Endodermal cell (in vitro differentiated cells): Measurements from ENCODE around the gene GRIN2A. TPM values are rescaled to one million over a fixed set of nuclear protein-coding genes. Genes with fewer than 3 reads are reported as not detected.

Experiments
- DNase-seq: peaks from one replicate; pipeline ENCODE4 v3.0.0-alpha.2; 2017
- H3K27ac ChIP-seq: 2 replicates; pipeline ENCODE4 v1.5.1; 2013; ENCODE audit warnings: mild to moderate bottlenecking, low read depth, low read length, moderate library complexity
- H3K27me3 ChIP-seq: 2 replicates; pipeline ENCODE4 v1.6.1; 2013; ENCODE audit warnings: mild to moderate bottlenecking, low read length, moderate library complexity; ENCODE audit not compliant: insufficient read depth, control insufficient read depth, poor library complexity, severe bottlenecking
- H3K36me3 ChIP-seq: 2 replicates; pipeline ENCODE4 v1.7.0; 2013; ENCODE audit warnings: mild to moderate bottlenecking, low read length, moderate library complexity; ENCODE audit not compliant: control insufficient read depth, insufficient read depth
- H3K4me1 ChIP-seq: one replicate; pipeline ENCODE4 v1.7.0; 2013; ENCODE audit warnings: low read length; ENCODE audit not compliant: control insufficient read depth, insufficient read depth
- H3K4me3 ChIP-seq: 2 replicates; pipeline ENCODE4 v1.5.1; 2013; ENCODE audit warnings: mild to moderate bottlenecking, low read length, moderate library complexity
- H3K9ac ChIP-seq: 2 replicates; pipeline ENCODE4 v1.6.1; 2013; ENCODE audit warnings: mild to moderate bottlenecking, low read length, moderate library complexity; ENCODE audit not compliant: poor library complexity, severe bottlenecking; ENCODE audit errors: extremely low read depth
- H3K9me3 ChIP-seq: 2 replicates; pipeline ENCODE4 v1.6.1; 2013; ENCODE audit warnings: mild to moderate bottlenecking, low read length, moderate library complexity; ENCODE audit not compliant: control insufficient read depth
- H3K27ac Mint-ChIP-seq: 2 replicates; pipeline ENCODE4 v1.8.0; 2020; ENCODE audit warnings: mixed read lengths
- H3K27me3 Mint-ChIP-seq: 2 replicates; pipeline ENCODE4 v1.8.0; 2021; ENCODE audit warnings: mild to moderate bottlenecking, mixed read lengths; ENCODE audit not compliant: insufficient read depth
- H3K36me3 Mint-ChIP-seq: 2 replicates; pipeline ENCODE4 v1.8.0; 2020; ENCODE audit warnings: low read depth, mixed read lengths
- H3K4me1 Mint-ChIP-seq: 2 replicates; pipeline ENCODE4 v1.8.0; 2020; ENCODE audit warnings: mixed read lengths
- H3K4me3 Mint-ChIP-seq: 2 replicates; pipeline ENCODE4 v1.8.0; 2020; ENCODE audit warnings: mild to moderate bottlenecking, moderate library complexity, mixed read lengths
- H3K9me3 Mint-ChIP-seq: 2 replicates; pipeline ENCODE4 v1.8.0; 2020; ENCODE audit warnings: mild to moderate bottlenecking, mixed read lengths
- WGBS, 2 experiments: methylation state at CpG; one replicate each; pipeline versions ENCODE4 v1.1.5 to v1.1.7; 2013; ENCODE audit warnings: missing lambda C conversion rate in 2 of 2, mixed read lengths in 1 of 2; ENCODE audit not compliant: insufficient coverage in 1 of 2, insufficient read length in 1 of 2; 5-methylcytosine and 5-hydroxymethylcytosine counted together
- total RNA-seq, 2 donors: library from RNA; stranded (reverse); fragmentation: NEBNext Ultra II Directional in 1 of 2; extraction: Animal tissue kit (Norgen Biotek cat#: 25700) in 1 of 2; gene quantifications; 2 replicates in 1 of 2; 3 replicates in 1 of 2; pipeline ENCODE4 v1.2.1, GENCODE V29; 2021
- TF ChIP-seq, protein P1 (sequence below): fragments of 200-600 bp; sonication (generic); conservative IDR thresholded peaks from 2 replicates; pipeline ENCODE4 v1.5.0; 2021; ENCODE audit warnings: antibody characterized with exemption, mild to moderate bottlenecking

Gene GRIN2A
- total RNA-seq, 2 donors from 2014 or later, result 1.2 TPM

DNA sequence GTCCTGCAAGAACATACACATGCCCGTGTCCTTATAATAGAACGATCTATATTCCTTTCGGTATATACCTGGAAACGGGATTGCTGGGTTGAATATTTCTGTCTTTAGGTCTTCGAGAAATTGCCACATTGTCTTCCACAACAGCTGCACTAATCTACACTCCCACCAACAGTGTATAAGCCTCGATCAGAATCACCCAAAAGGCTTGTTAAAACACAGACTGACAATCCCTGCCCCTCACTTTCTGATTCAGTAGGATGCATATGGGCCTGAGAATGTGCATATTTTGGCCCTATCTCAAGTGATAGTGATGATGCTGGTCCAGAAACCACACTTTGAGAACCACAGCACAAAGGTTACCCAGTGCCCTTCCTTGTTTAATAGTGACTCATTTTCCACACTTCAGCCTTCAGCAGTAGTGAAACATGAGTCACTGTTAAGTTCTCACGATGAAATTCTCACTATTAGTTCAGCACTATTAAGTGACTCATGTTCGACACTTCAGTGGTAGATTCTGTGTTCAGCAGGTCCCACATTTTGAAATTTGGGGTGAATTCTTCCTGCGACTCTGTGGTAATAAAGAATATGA is 215.6 kb downstream of the GRIN2A start:
- H3K27ac Mint-ChIP-seq, result no peak overlapping the region
- Histone ChIP-seq H3K27ac (no peak overlapping the region), H3K27me3 (peaks cover 65% of the 10 kb centered on the region), H3K9me3 (no peaks in the 10 kb centered on the region), H3K36me3 (no peaks in the 10 kb centered on the region), H3K4me3 (no peak overlapping the region), H3K9ac (no peak overlapping the region), H3K4me1 (no peaks in the 10 kb centered on the region)
- H3K36me3 Mint-ChIP-seq, result no peaks in the 10 kb centered on the region
- H3K4me3 Mint-ChIP-seq, result no peak overlapping the region
- H3K4me1 Mint-ChIP-seq, result no peaks in the 10 kb centered on the region
- 82 to 97% methylated on average over 5 to 9 of the region's 9 CpGs for WGBS, 2 experiments
- TF ChIP-seq, protein P1, sequence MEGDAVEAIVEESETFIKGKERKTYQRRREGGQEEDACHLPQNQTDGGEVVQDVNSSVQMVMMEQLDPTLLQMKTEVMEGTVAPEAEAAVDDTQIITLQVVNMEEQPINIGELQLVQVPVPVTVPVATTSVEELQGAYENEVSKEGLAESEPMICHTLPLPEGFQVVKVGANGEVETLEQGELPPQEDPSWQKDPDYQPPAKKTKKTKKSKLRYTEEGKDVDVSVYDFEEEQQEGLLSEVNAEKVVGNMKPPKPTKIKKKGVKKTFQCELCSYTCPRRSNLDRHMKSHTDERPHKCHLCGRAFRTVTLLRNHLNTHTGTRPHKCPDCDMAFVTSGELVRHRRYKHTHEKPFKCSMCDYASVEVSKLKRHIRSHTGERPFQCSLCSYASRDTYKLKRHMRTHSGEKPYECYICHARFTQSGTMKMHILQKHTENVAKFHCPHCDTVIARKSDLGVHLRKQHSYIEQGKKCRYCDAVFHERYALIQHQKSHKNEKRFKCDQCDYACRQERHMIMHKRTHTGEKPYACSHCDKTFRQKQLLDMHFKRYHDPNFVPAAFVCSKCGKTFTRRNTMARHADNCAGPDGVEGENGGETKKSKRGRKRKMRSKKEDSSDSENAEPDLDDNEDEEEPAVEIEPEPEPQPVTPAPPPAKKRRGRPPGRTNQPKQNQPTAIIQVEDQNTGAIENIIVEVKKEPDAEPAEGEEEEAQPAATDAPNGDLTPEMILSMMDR, result no peak
- no peak for DNase-seq
- peaks cover 2% of the 10 kb centered on the region for H3K9me3 Mint-ChIP-seq
- peaks cover 75% of the 10 kb centered on the region for H3K27me3 Mint-ChIP-seq

DNA sequence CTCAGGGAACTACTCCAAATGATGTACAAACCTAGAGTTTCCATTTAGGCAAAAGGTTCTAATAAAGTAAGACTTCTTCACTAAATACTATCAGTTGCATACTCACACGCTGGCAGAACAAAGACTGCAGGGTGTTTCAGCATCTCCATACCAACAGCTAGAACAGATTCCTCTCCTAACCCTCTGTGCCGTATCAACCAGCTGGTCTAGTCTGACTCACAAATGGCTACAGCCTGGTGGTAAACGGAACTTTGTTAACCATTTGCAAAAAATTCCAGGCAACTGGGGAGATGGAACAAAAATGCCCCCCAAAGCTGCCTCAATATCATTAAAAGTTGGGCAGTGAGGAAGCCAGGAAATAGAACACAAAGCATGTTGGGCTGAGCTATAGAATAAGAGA is 217.1 kb downstream of the GRIN2A start:
- TF ChIP-seq, protein P1, result no peak
- H3K9me3 ChIP-seq, result no peaks in the 10 kb centered on the region
- DNase-seq, result no peak
- no peak overlapping the region for H3K27ac ChIP-seq
- no peak overlapping the region for H3K4me3 Mint-ChIP-seq
- no peak overlapping the region for H3K4me3 ChIP-seq
- H3K36me3 ChIP-seq, result no peaks in the 10 kb centered on the region
- H3K4me1 ChIP-seq, result no peaks in the 10 kb centered on the region
- H3K36me3 Mint-ChIP-seq, result no peaks in the 10 kb centered on the region
- H3K27ac Mint-ChIP-seq, result no peak overlapping the region
- H3K27me3 ChIP-seq, result peaks cover 75% of the 10 kb centered on the region
- H3K9me3 Mint-ChIP-seq, result peaks cover 4% of the 10 kb centered on the region
- no peaks in the 10 kb centered on the region for H3K4me1 Mint-ChIP-seq
- H3K9ac ChIP-seq, result no peak overlapping the region
- WGBS, 2 experiments, result 78 to 100% methylated on average over 1 to 3 of the region's 3 CpGs
- H3K27me3 Mint-ChIP-seq, result peaks cover 79% of the 10 kb centered on the region

DNA sequence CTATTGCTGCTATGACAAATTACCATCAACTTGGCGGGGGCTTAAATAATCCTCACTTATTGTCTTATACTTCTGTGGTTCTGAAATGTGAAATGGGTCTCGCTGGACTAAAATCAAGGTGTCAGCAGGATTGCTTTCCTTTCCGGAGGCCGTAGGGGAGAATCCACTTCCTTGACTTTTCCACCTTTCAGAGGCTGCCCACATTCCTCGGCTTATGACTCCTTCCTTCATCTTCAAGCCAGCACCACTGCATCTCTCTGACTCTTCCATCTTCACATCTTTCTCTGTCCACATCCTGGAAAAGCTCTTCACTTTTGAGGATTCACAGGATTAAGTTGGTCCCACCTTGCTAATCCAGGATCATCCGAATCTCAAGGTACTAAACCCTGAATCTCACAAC is 217.8 kb downstream of the GRIN2A start:
- DNase-seq, result no peak
- peaks cover 4% of the 10 kb centered on the region for H3K9me3 Mint-ChIP-seq
- H3K27ac ChIP-seq, result no peak overlapping the region
- WGBS, 2 experiments, result 94 to 96% methylated on average over 5 to 6 of the region's 6 CpGs
- H3K9ac ChIP-seq, result no peak overlapping the region
- no peaks in the 10 kb centered on the region for H3K36me3 Mint-ChIP-seq
- H3K36me3 ChIP-seq, result no peaks in the 10 kb centered on the region
- H3K4me1 ChIP-seq, result no peaks in the 10 kb centered on the region
- TF ChIP-seq, protein P1, result no peak
- peaks cover 80% of the 10 kb centered on the region for H3K27me3 Mint-ChIP-seq
- no peaks in the 10 kb centered on the region for H3K9me3 ChIP-seq
- no peak overlapping the region for H3K4me3 ChIP-seq
- no peak overlapping the region for H3K27ac Mint-ChIP-seq
- no peak overlapping the region for H3K4me3 Mint-ChIP-seq
- H3K27me3 ChIP-seq, result peaks cover 75% of the 10 kb centered on the region
- no peaks in the 10 kb centered on the region for H3K4me1 Mint-ChIP-seq
